Activated CD4-positive, CD25-positive, alpha-beta regulatory T cell (primary cell): ENCODE measurements around the gene KCNJ4.

Source experiments
- DNase-seq, 4 experiments: peaks; one replicate each; lab custom pipeline; 2025; lab: John Stamatoyannopoulos, UW

Gene KCNJ4

GRCh38 chr22:38455076-38455529 lies at the start of gene KCNJ4:
Gene KCNJ4 (minus strand): TSS chr22:38455199. CDS start chr22:38428132, 27,067 bp downstream.
- DNase-seq, result no peak

GRCh38 chr22:38503021-38503420 lies 48.0 kb upstream of the KCNJ4 start:
- DNase-seq, result no peak

GRCh38 chr22:38501797-38502672 lies 47.0 kb upstream of the KCNJ4 start:
- no peak for DNase-seq

- no peak for DNase-seq
Observed at GRCh38 chr22:38497869-38498268, 42.9 kb upstream of the KCNJ4 start.

GRCh38 chr22:38494939-38495338 lies 39.9 kb upstream of the KCNJ4 start:
- DNase-seq, result no peak

- DNase-seq, result no peak
Observed at GRCh38 chr22:38494498-38494897, 39.5 kb upstream of the KCNJ4 start.

GRCh38 chr22:38491707-38492348 lies 36.8 kb upstream of the KCNJ4 start:
- no peak for DNase-seq

GRCh38 chr22:38490915-38491314 lies 35.9 kb upstream of the KCNJ4 start:
- DNase-seq, result no peak

GRCh38 chr22:38490475-38490874 lies 35.5 kb upstream of the KCNJ4 start:
- DNase-seq, result no peak

- no peak for DNase-seq
Observed at GRCh38 chr22:38489561-38490145, 34.7 kb upstream of the KCNJ4 start.

GRCh38 chr22:38489142-38489541 lies 34.1 kb upstream of the KCNJ4 start:
- DNase-seq, result no peak

- no peak for DNase-seq
Observed at GRCh38 chr22:38487946-38488345, 32.9 kb upstream of the KCNJ4 start.

GRCh38 chr22:38485783-38486182 lies 30.8 kb upstream of the KCNJ4 start:
- DNase-seq, result no peak

GRCh38 chr22:38484244-38484643 lies 29.2 kb upstream of the KCNJ4 start:
- DNase-seq, result no peak

- no peak for DNase-seq
Observed at GRCh38 chr22:38482662-38483308, 27.8 kb upstream of the KCNJ4 start.

GRCh38 chr22:38481871-38482332 lies 26.9 kb upstream of the KCNJ4 start:
- no peak for DNase-seq

GRCh38 chr22:38481162-38481870 lies 26.3 kb upstream of the KCNJ4 start:
- DNase-seq, result no peak

- no peak for DNase-seq
Observed at GRCh38 chr22:38479096-38479837, 24.3 kb upstream of the KCNJ4 start.

- DNase-seq, result no peak
Observed at GRCh38 chr22:38477585-38477984, 22.6 kb upstream of the KCNJ4 start.

- DNase-seq, result no peak
Observed at GRCh38 chr22:38474003-38474607, 19.1 kb upstream of the KCNJ4 start.
